GM12865 (cell line): ENCODE data around the gene HOPX.
"Not testable (repeated sequence)": the region's sequence is repeated elsewhere in the genome, so short reads cannot be mapped to it uniquely, and the experiment has no call there.

Source experiments
- DNase-seq: peaks from one replicate; pipeline ENCODE4 v3.0.0; 2010; ENCODE audit warnings: low read depth
- H3K4me3 ChIP-seq: 2 replicates; pipeline ENCODE4 v1.5.1; 2011; ENCODE audit warnings: mild to moderate bottlenecking, low read depth, low read length, control low read depth
- CTCF ChIP-seq: IDR thresholded peaks from 2 replicates; pipeline ENCODE4 v1.5.1; 2011; ENCODE audit warnings: low read length, control low read depth, low read depth, inconsistent platforms; ENCODE audit not compliant: insufficient read depth; ENCODE audit errors: missing control alignments

HOPX gene

GRCh38 chr4:56606385-56606784 is 74.7 kb downstream of the HOPX start:
- TF ChIP-seq CTCF: no peak
- no peak overlapping the region for H3K4me3 ChIP-seq
- DNase-seq: no peak

- not testable (repeated sequence) for H3K4me3 ChIP-seq, DNase-seq
Observed at GRCh38 chr4:56605464-56605863, 75.6 kb downstream of the HOPX start.

GRCh38 chr4:56603297-56603696 is 77.8 kb downstream of the HOPX start:
- no peak for DNase-seq
- no peak for TF ChIP-seq CTCF
- no peak overlapping the region for H3K4me3 ChIP-seq
